H54 (cell line): ENCODE results near the gene GCSAM.
A peak's percentile ranks its signal among the peaks of the same experiment; 100 is the strongest.
"Not testable (repeated sequence)": the region's sequence is repeated elsewhere in the genome, so short reads cannot be mapped to it uniquely, and the experiment has no call there.

Source experiments
- DNase-seq: peaks from one replicate; pipeline ENCODE4 v3.0.0; 2011; ENCODE audit warnings: low spot score, mixed read lengths; ENCODE audit not compliant: insufficient read length
- FAIRE-seq: peaks from 3 replicates; lab custom pipeline; 2011; peaks lifted over from hg19 to GRCh38; lab: Jason Lieb, UNC
- POLR2A ChIP-seq: IDR thresholded peaks from 2 replicates; pipeline ENCODE4 v1.6.1; 2011; ENCODE audit warnings: low read depth, mild to moderate bottlenecking, low read length

The GCSAM gene

GRCh38 chr3:112084980-112085705 lies 47.9 kb downstream of the GCSAM start:
- DNase-seq: no peak
- no peak for FAIRE-seq
- no peak for TF ChIP-seq POLR2A

DNA sequence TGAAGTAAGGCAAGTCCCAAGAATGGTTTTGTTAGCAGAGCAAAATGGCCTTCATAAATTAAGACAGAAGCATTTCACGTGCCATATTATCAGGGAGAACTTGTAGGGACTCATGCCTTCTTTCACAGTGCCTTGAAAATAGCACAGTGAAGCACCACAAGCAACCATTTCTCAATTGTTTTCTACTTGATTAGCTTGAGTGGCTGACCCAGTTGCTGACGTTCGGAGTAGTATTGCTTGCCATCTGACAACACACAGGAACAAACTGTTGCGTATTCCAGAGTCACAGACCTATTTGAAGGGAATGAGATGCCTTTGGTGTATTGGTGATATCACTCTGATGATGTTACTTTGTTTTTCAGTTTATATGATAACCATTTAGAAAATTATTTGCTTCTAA lies 49.8 kb downstream of the GCSAM start:
- no peak for DNase-seq
- no peak for FAIRE-seq
- no peak for TF ChIP-seq POLR2A

GRCh38 chr3:112078125-112079083 lies 54.6 kb downstream of the GCSAM start:
- FAIRE-seq (no peak), DNase-seq (no peak)
- no peak for TF ChIP-seq POLR2A

- DNase-seq: peak; percentile 53
- no peak for TF ChIP-seq POLR2A
These were observed 58.2 kb downstream of the GCSAM start for GRCh38 chr3:112074616-112075497.

GRCh38 chr3:112074006-112074405 lies 59.0 kb downstream of the GCSAM start:
- no peak for DNase-seq
- peak; percentile 87 for FAIRE-seq
- TF ChIP-seq POLR2A: no peak

More at GRCh38 chr3:112074616-112075497, 58.2 kb downstream of the GCSAM start:
- peak; percentile 98 for FAIRE-seq

GRCh38 chr3:112072387-112073060 lies 60.5 kb downstream of the GCSAM start:
- FAIRE-seq, DNase-seq: not testable (repeated sequence)
